ENCODE measurements around the gene VAMP4. TPM values are rescaled to one million over a fixed set of nuclear protein-coding genes. Genes with fewer than 3 reads are reported as not detected.

The VAMP4 gene
- total RNA-seq, 6 experiments from 2014 or later: 3.9 to 7.9 (median 6.0) TPM

- ATAC-seq: peak; percentile 16 to 47 (median 44)
- no peaks in the 10 kb centered on the region for H3K36me3 ChIP-seq
- H3K4me3 ChIP-seq: no peak overlapping the region
- H3K27me3 ChIP-seq: no peaks in the 10 kb centered on the region
- WGBS (ENCODE audit: insufficient coverage, low coverage, low lambda C conversion rate, missing lambda C conversion rate): 51% methylated on average over 16 of the region's 24 CpGs
- H3K9me3 ChIP-seq: no peaks in the 10 kb centered on the region
- TF ChIP-seq, protein P1, sequence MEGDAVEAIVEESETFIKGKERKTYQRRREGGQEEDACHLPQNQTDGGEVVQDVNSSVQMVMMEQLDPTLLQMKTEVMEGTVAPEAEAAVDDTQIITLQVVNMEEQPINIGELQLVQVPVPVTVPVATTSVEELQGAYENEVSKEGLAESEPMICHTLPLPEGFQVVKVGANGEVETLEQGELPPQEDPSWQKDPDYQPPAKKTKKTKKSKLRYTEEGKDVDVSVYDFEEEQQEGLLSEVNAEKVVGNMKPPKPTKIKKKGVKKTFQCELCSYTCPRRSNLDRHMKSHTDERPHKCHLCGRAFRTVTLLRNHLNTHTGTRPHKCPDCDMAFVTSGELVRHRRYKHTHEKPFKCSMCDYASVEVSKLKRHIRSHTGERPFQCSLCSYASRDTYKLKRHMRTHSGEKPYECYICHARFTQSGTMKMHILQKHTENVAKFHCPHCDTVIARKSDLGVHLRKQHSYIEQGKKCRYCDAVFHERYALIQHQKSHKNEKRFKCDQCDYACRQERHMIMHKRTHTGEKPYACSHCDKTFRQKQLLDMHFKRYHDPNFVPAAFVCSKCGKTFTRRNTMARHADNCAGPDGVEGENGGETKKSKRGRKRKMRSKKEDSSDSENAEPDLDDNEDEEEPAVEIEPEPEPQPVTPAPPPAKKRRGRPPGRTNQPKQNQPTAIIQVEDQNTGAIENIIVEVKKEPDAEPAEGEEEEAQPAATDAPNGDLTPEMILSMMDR (IDR thresholded peaks at IDR 0.05): peak; percentile 21 to 48 (median 34)
- TF ChIP-seq POLR2A (IDR thresholded peaks at IDR 0.05): no peak
- DNase-seq: peak; percentile 58 to 71 (median 61)
- intact Hi-C loops (cut with DNase I): no loop called here
- peaks cover 0 to 26% (median 8%) of the 10 kb centered on the region in 4 donors for H3K4me1 ChIP-seq
- peak overlapping the region; percentile 64 to 91 (median 85) for H3K27ac ChIP-seq
These were observed 86.7 kb downstream of the VAMP4 start for GRCh38 chr1:171654942-171655745.

DNA sequence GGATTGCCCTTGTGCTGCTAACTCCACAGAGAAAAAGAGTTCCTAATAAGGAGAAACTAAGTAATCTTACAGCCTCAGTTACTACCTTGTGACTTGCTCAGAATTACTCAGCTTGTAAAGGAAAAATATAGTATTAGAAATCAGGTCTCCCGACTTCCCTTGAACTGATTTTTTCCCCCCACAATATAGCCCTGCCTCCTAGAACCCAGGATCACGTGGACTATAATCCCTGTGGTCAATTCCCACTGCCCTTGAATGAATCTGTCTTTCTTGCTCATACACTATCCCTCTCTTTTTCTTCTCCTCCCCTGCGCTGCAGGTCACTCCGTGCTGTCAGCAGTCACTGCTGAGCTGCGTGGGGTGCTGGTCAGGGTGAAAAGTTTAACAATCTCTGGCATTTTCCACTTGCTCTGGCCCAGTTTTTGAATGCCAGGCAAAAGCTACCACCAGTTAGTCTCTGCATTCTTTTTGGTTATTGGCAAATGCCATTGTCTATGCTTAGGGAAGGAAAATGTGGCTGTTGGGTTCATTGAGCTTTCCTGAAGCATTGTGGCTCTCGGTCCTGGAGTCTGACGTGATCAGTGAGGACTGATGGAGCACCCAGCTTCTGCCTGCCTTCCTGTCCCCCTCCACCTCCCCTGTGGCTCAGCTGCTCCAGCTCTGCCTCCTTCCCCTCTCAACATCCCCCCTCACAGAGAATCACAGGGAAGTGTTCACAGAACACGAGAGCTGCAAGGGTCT, 87.5 kb downstream of the VAMP4 start:
- no peaks in the 10 kb centered on the region for H3K27me3 ChIP-seq
- peak; percentile 72 to 86 (median 78) for ATAC-seq
- DNase-seq: peak; percentile 48 to 78 (median 69)
- H3K9me3 ChIP-seq: no peaks in the 10 kb centered on the region
- no peaks in the 10 kb centered on the region for H3K36me3 ChIP-seq
- H3K27ac ChIP-seq: peak overlapping the region; percentile 64 to 91 (median 85)
- 20% methylated on average over 8 of the region's 8 CpGs for WGBS (ENCODE audit: insufficient coverage, low coverage, low lambda C conversion rate, missing lambda C conversion rate)
- TF ChIP-seq POLR2A (IDR thresholded peaks at IDR 0.05): no peak
- TF ChIP-seq, protein P1 (IDR thresholded peaks at IDR 0.05): no peak
- H3K4me1 ChIP-seq: peaks cover 0 to 26% (median 8%) of the 10 kb centered on the region in 4 donors
- intact Hi-C loops (cut with DNase I): no loop called here
- H3K4me3 ChIP-seq: peak overlapping the region in 1 of 3 donors; percentile 9

- no peak for TF ChIP-seq POLR2A (IDR thresholded peaks at IDR 0.05)
- TF ChIP-seq, protein P1 (IDR thresholded peaks at IDR 0.05): no peak
- ATAC-seq: peak; percentile 76 to 88 (median 80)
- 5% methylated on average over 1 of the region's 1 CpG for WGBS (ENCODE audit: insufficient coverage, low coverage, low lambda C conversion rate, missing lambda C conversion rate)
- intact Hi-C loops (cut with DNase I): no loop called here
- no peaks in the 10 kb centered on the region for H3K27me3 ChIP-seq
- H3K36me3 ChIP-seq: no peaks in the 10 kb centered on the region
- H3K27ac ChIP-seq: peak overlapping the region; percentile 64 to 91 (median 85)
- H3K4me1 ChIP-seq: peaks cover 0 to 26% (median 8%) of the 10 kb centered on the region in 4 donors
- H3K9me3 ChIP-seq: no peaks in the 10 kb centered on the region
- DNase-seq: peak in 1 of 3 donors; percentile 55
- H3K4me3 ChIP-seq: peak overlapping the region in 1 of 3 donors; percentile 9
These were observed 88.1 kb downstream of the VAMP4 start for GRCh38 chr1:171653796-171654195.

- DNase-seq (no peak), ATAC-seq (no peak)
- H3K27ac ChIP-seq: peak within 1 kb of the TSS in 2 of 3 donors; percentile 85 to 91
- 49% methylated on average over 4 of the region's 8 CpGs for WGBS (ENCODE audit: insufficient coverage, low coverage, low lambda C conversion rate, missing lambda C conversion rate)
- no peaks in the 10 kb centered on the region for H3K36me3 ChIP-seq
- no peak for TF ChIP-seq POLR2A (IDR thresholded peaks at IDR 0.05)
- TF ChIP-seq, protein P1 (IDR thresholded peaks at IDR 0.05): no peak
- no peaks in the 10 kb centered on the region for H3K27me3 ChIP-seq
- H3K4me1 ChIP-seq: peaks cover 0 to 22% (median 8%) of the 10 kb centered on the region in 4 donors
- no peak within 1 kb of the TSS for H3K4me3 ChIP-seq
- H3K9me3 ChIP-seq: no peaks in the 10 kb centered on the region
- intact Hi-C loops (cut with DNase I): no loop called here
These were observed 89.5 kb downstream of the VAMP4 start, which contains the start of gene MYOC for GRCh38 chr1:171652234-171652822. MYOC (minus strand) TSS chr1:171652688; CDS start chr1:171652611, 77 bp downstream.
